Gastroesophageal sphincter (tissue), 4 donors: ENCODE measurements around the gene MAN2A2. TPM values are rescaled to one million over a fixed set of nuclear protein-coding genes. Genes with fewer than 3 reads are reported as not detected.

ENCODE experiments used
- ATAC-seq: fragments of 150-250 bp; one replicate; pipeline ENCODE4 v1.9.1; 2016; ENCODE audit warnings: mild to moderate bottlenecking, moderate library complexity
- H3K27ac ChIP-seq, 4 donors: fragments of 200-600 bp; sonication (generic) in 3 of 4; 1 replicate in 3 of 4; 2 replicates in 1 of 4; pipeline ENCODE4 v1.5.1; 2016 to 2019
- H3K27me3 ChIP-seq: fragments of 200-600 bp; sonication (generic); one replicate; pipeline ENCODE4 v1.5.1; 2019
- H3K36me3 ChIP-seq, 2 donors: fragments of 200-600 bp; sonication (generic); one replicate each; pipeline ENCODE4 v1.5.1; 2019; ENCODE audit warnings: control low read depth in 1 of 2
- H3K4me1 ChIP-seq, 3 donors: fragments of 200-600 bp; sonication (generic); 1 replicate in 2 of 3; 2 replicates in 1 of 3; pipeline ENCODE4 v1.5.1; 2016 to 2019; ENCODE audit warnings: control low read depth in 2 of 3
- H3K4me3 ChIP-seq, 2 donors: fragments of 200-600 bp; sonication (generic); one replicate each; pipeline ENCODE4 v1.5.1; 2019; ENCODE audit warnings: mild to moderate bottlenecking in 1 of 2, moderate library complexity in 1 of 2
- H3K9me3 ChIP-seq, 3 donors: fragments of 200-600 bp; sonication (generic); one replicate each; pipeline ENCODE4 v1.5.1; 2017 to 2019; ENCODE audit warnings: control low read depth in 2 of 3
- CTCF ChIP-seq, 4 experiments: fragments of 200-600 bp in 2 of 4; fragments of 450-650 bp in 2 of 4; sonication (generic) in 1 of 4; IDR thresholded peaks; one replicate each; pipeline ENCODE4 v1.5.1; 2017 to 2019; ENCODE audit warnings: antibody characterized with exemption in 4 of 4, mild to moderate bottlenecking in 2 of 4, moderate library complexity in 2 of 4
- EP300 ChIP-seq: sonication (generic); formaldehyde crosslinking; IDR thresholded peaks from one replicate; pipeline ENCODE4 v1.6.1; 2017; ENCODE audit warnings: antibody characterized with exemption, mild to moderate bottlenecking
- POLR2A ChIP-seq, 2 donors: fragments of 450-650 bp; IDR thresholded peaks; one replicate each; pipeline ENCODE4 v1.6.1; 2017; ENCODE audit warnings: antibody characterized with exemption in 2 of 2, mild to moderate bottlenecking in 2 of 2, moderate library complexity in 1 of 2
- POLR2AphosphoS5 ChIP-seq: sonication (generic); formaldehyde crosslinking; IDR thresholded peaks from one replicate; pipeline ENCODE4 v1.6.1; 2017; ENCODE audit warnings: antibody characterized with exemption
- WGBS, 2 donors: methylation state at CpG; one replicate each; pipeline ENCODE4 v1.1.5; 2018; ENCODE audit warnings: low coverage in 1 of 2; 5-methylcytosine and 5-hydroxymethylcytosine counted together
- total RNA-seq, 4 donors: library from RNA; depleted of rRNA; stranded (reverse); fragments of >200 nt; gene quantifications; one replicate each; pipeline ENCODE4 v1.1.0, GENCODE V29; 2016

MAN2A2 gene
- total RNA-seq, 4 donors from 2014 or later = 19.4 to 58.2 (median 44.9) TPM

- WGBS, 2 donors = 50 to 51% methylated on average over 1 to 5 of the region's 13 CpGs
- H3K36me3 ChIP-seq = peaks cover 0 to 59% of the 10 kb centered on the region in 2 donors
- peaks cover 0 to 50% (median 26%) of the 10 kb centered on the region in 3 donors for H3K4me1 ChIP-seq
- H3K27ac ChIP-seq = peak overlapping the region in 3 of 4 donors; percentile 88 to 94 (median 89)
- H3K9me3 ChIP-seq = no peaks in the 10 kb centered on the region
- H3K4me3 ChIP-seq = no peak overlapping the region
- ATAC-seq = no peak
- no peaks in the 10 kb centered on the region for H3K27me3 ChIP-seq
- TF ChIP-seq CTCF (IDR thresholded peaks at IDR 0.05) (no peak), POLR2AphosphoS5 (no peak), EP300 (no peak)
Observed at GRCh38 chr15:90882781-90883525, 20.1 kb upstream of the MAN2A2 start.

DNA sequence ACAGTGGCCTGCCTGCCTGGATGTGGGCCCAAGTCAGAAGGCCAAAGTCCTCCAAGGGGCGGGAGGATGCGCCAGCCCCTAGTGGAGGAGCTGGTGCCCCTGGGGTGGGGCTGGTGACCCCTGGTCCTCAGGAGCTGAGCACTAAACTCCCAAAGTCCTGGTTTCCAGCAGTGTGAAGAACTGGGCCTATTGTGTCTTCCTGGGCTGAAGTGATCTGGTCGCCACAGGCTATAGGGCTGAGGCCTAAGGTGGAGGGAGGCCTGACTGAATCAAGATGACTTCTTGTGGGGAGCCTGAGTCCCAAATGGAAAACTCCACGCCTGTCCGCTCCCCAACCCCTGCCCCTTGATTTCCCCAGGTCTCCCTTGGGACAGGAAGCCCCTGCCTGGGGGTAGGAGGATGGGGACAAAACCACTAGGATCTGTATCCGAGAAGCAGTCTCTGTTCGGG, 19.6 kb upstream of the MAN2A2 start:
- no peaks in the 10 kb centered on the region for H3K27me3 ChIP-seq
- peak overlapping the region; percentile 81 to 94 (median 88) for H3K27ac ChIP-seq
- peaks cover 0 to 50% (median 26%) of the 10 kb centered on the region in 3 donors for H3K4me1 ChIP-seq
- ATAC-seq = no peak
- H3K4me3 ChIP-seq = peak overlapping the region; percentile 32 to 53
- H3K36me3 ChIP-seq = peaks cover 0 to 59% of the 10 kb centered on the region in 2 donors
- H3K9me3 ChIP-seq = no peaks in the 10 kb centered on the region
- WGBS, 2 donors = 11 to 40% methylated on average over 2 to 3 of the region's 7 CpGs
- TF ChIP-seq EP300 (no peak), POLR2A (IDR thresholded peaks at IDR 0.05) (no peak), CTCF (IDR thresholded peaks at IDR 0.05) (no peak), POLR2AphosphoS5 (no peak)

DNA sequence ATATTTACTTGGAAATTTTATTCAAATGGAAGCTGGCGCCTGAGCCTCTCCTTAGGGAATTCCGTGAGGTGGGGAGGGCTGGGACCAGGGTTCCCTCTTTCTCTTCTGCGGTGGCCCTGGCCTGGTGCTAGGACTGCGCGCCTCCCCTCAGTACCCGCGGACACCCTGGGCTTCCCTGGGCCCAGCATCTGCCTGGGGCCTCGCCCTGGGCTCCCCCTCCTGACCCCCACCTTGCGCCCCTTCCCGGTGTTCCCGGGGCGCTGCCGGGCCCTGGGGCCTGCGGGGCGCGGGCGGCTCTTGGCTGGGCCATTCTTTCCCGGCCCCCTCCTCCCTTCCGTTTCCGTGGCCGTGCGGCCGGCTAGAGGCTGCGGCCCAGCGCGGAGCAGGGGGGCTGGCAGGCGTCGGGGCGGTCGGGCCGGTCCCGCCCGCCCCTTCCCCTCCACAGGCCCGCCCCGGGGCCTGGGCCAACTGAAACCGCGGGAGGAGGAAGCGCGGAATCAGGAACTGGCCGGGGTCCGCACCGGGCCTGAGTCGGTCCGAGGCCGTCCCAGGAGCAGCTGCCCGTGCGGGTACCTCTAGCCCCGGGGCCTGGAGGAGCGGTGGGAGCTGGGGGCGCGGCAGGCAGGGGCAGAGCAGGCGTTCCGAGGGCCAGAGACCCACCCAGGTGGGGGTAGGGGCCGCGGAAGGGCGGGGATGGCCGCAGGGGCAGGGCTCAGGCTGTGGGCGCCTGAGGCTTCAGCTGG, 19.0 kb upstream of the MAN2A2 start, which contains the start of gene FES:
FES (plus strand) TSS at position 529 of the 743 bp plus-strand sequence. CDS start 542 bp downstream, outside the sequence.
- H3K36me3 ChIP-seq = peaks cover 0 to 57% of the 10 kb centered on the region in 2 donors
- no peaks in the 10 kb centered on the region for H3K27me3 ChIP-seq
- H3K9me3 ChIP-seq = no peaks in the 10 kb centered on the region
- ATAC-seq = peak; percentile 80
- H3K27ac ChIP-seq = peak within 1 kb of the TSS; percentile 81 to 94 (median 88)
- no CpG with 5 or more reads among the region's 58 CpGs for WGBS, 2 donors
- TF ChIP-seq POLR2AphosphoS5 (peak; percentile 10), CTCF (IDR thresholded peaks at IDR 0.05) (no peak), POLR2A (IDR thresholded peaks at IDR 0.05) (peak; percentile 58 to 83)
- peaks cover 0 to 50% (median 26%) of the 10 kb centered on the region in 3 donors for H3K4me1 ChIP-seq
- H3K4me3 ChIP-seq = peak within 1 kb of the TSS; percentile 32 to 53

DNA sequence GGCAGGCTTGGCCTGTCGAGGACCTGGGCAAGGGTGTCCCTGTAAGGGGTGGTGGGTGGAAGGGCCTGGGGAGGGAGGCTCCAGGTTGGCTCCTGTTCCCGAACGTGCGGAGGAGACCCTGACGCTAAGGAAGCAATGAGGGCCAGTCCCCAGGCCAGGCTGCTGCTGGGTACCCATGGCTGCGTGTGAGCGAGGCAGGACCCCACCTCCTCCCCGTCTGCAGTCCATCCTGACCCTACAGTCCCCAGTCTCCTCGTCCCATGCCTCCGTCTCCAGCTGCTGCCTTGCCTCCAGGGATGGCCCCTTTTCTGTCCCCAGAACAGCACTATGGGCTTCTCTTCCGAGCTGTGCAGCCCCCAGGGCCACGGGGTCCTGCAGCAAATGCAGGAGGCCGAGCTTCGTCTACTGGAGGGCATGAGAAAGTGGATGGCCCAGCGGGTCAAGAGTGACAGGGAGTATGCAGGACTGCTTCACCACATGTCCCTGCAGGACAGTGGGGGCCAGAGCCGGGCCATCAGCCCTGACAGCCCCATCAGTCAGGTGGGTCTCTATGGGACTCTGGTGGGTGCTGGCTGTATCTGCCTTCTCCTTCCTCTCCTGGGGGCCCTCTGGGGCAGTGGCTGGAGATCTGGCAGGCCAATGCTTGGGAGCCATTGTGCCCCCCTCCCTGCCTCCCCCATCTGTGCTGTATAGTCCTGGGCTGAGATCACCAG, 18.2 kb upstream of the MAN2A2 start:
- peaks cover 0 to 57% of the 10 kb centered on the region in 2 donors for H3K36me3 ChIP-seq
- TF ChIP-seq POLR2AphosphoS5 = no peak
- no peak for TF ChIP-seq CTCF (IDR thresholded peaks at IDR 0.05)
- TF ChIP-seq POLR2A (IDR thresholded peaks at IDR 0.05) = no peak
- TF ChIP-seq EP300 = no peak
- H3K27ac ChIP-seq = peak overlapping the region; percentile 81 to 94 (median 88)
- H3K9me3 ChIP-seq = no peaks in the 10 kb centered on the region
- WGBS, 2 donors = no CpG with 5 or more reads among the region's 16 CpGs
- H3K4me3 ChIP-seq = peak overlapping the region; percentile 32 to 53
- ATAC-seq = no peak
- peaks cover 0 to 50% (median 26%) of the 10 kb centered on the region in 3 donors for H3K4me1 ChIP-seq
- no peaks in the 10 kb centered on the region for H3K27me3 ChIP-seq
